Thyroid gland (tissue), 4 donors: ENCODE results near the gene PDZD7.

Experiments used
- CTCF ChIP-seq, 6 experiments: fragments of 200-600 bp in 3 of 6; fragments of 450-650 bp in 3 of 6; sonication (generic) in 3 of 6; IDR thresholded peaks; one replicate each; pipeline ENCODE4 v1.5.1; 2016 to 2019; ENCODE audit warnings: antibody characterized with exemption in 6 of 6, mild to moderate bottlenecking in 2 of 6, inconsistent platforms in 1 of 6, moderate library complexity in 1 of 6
- POLR2A ChIP-seq, 2 donors: fragments of 450-650 bp; IDR thresholded peaks; one replicate each; pipeline ENCODE4 v1.6.1; 2017; ENCODE audit warnings: antibody characterized with exemption in 2 of 2, mild to moderate bottlenecking in 2 of 2, moderate library complexity in 1 of 2

DNA sequence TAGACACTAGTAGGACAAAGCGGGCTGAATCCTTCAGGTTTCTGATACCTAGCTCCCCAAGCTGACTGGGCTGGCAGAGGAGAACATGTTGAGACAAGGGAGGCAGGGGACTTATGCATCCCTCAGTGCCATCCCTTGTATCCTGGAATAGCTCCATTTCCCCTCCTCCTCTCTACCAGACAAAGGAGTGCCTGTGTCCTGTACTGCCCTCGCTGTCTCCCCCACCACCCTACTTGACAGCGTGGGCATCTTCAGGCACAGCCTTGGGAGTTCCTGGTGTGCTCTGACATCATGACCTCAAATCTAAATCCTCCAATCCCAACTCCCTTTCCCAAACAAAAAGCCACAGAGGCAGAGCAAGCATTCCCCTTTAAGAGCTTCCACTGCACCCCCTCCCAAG lies 9.1 kb upstream of the PDZD7 start:
- TF ChIP-seq CTCF (IDR thresholded peaks at IDR 0.05) (no peak), POLR2A (IDR thresholded peaks at IDR 0.05) (no peak)
